ENCODE measurements around the gene HTRA3. TPM values are rescaled to one million over a fixed set of nuclear protein-coding genes. Genes with fewer than 3 reads are reported as not detected.

HTRA3 gene
- total RNA-seq, 1 donor from 2014 or later: 1.6 TPM

- DNase-seq (ENCODE audit: low spot score): no peak
- no peak for ATAC-seq
Observed at GRCh38 chr4:8305851-8306471, 36.4 kb downstream of the HTRA3 start.

GRCh38 chr4:8306511-8307021, 37.0 kb downstream of the HTRA3 start:
- ATAC-seq (no peak), DNase-seq (ENCODE audit: low spot score) (no peak)

- DNase-seq (ENCODE audit: low spot score): no peak
- ATAC-seq: no peak
Observed at GRCh38 chr4:8307121-8307520, 37.6 kb downstream of the HTRA3 start.

GRCh38 chr4:8307714-8308113, 38.2 kb downstream of the HTRA3 start:
- DNase-seq (ENCODE audit: low spot score): no peak
- ATAC-seq: no peak

- DNase-seq (ENCODE audit: low spot score): no peak
- ATAC-seq: no peak
Observed at GRCh38 chr4:8308144-8308543, 38.6 kb downstream of the HTRA3 start.

GRCh38 chr4:8308856-8309771, 39.6 kb downstream of the HTRA3 start:
- DNase-seq (ENCODE audit: low spot score): no peak
- peak; percentile 81 for ATAC-seq

- ATAC-seq (no peak), DNase-seq (ENCODE audit: low spot score) (no peak)
Observed at GRCh38 chr4:8310306-8310705, 40.8 kb downstream of the HTRA3 start.

- DNase-seq (ENCODE audit: low spot score) (no peak), ATAC-seq (no peak)
Observed at GRCh38 chr4:8311101-8312068, 41.8 kb downstream of the HTRA3 start.

GRCh38 chr4:8312069-8312445, 42.5 kb downstream of the HTRA3 start:
- no peak for ATAC-seq
- no peak for DNase-seq (ENCODE audit: low spot score)

GRCh38 chr4:8312976-8313375, 43.4 kb downstream of the HTRA3 start:
- no peak for ATAC-seq
- no peak for DNase-seq (ENCODE audit: low spot score)

GRCh38 chr4:8314691-8315255, 45.2 kb downstream of the HTRA3 start:
- ATAC-seq: no peak
- DNase-seq (ENCODE audit: low spot score): peak; percentile 32

- ATAC-seq (peak; percentile 54), DNase-seq (ENCODE audit: low spot score) (peak; percentile 45)
Observed at GRCh38 chr4:8315435-8316250, 46.1 kb downstream of the HTRA3 start.

GRCh38 chr4:8316251-8316771, 46.8 kb downstream of the HTRA3 start:
- DNase-seq (ENCODE audit: low spot score) (peak; percentile 38), ATAC-seq (no peak)

GRCh38 chr4:8316911-8317351, 47.4 kb downstream of the HTRA3 start:
- no peak for ATAC-seq
- DNase-seq (ENCODE audit: low spot score): peak; percentile 29

- ATAC-seq (no peak), DNase-seq (ENCODE audit: low spot score) (peak; percentile 7)
Observed at GRCh38 chr4:8317474-8317873, 47.9 kb downstream of the HTRA3 start.

- ATAC-seq (no peak), DNase-seq (ENCODE audit: low spot score) (peak; percentile 39)
Observed at GRCh38 chr4:8318509-8318908, 49.0 kb downstream of the HTRA3 start.

- ATAC-seq (no peak), DNase-seq (ENCODE audit: low spot score) (peak; percentile 28)
Observed at GRCh38 chr4:8319061-8319460, 49.5 kb downstream of the HTRA3 start.

GRCh38 chr4:8319731-8320385, 50.3 kb downstream of the HTRA3 start:
- DNase-seq (ENCODE audit: low spot score): peak; percentile 53

GRCh38 chr4:8320386-8320750, 50.8 kb downstream of the HTRA3 start:
- peak; percentile 41 for DNase-seq (ENCODE audit: low spot score)
- ATAC-seq: peak; percentile 66

More at GRCh38 chr4:8319731-8320385, 50.3 kb downstream of the HTRA3 start:
- peak; percentile 63 for ATAC-seq
